H9 (cell line): ENCODE data around the gene MED7. TPM values are rescaled to one million over a fixed set of nuclear protein-coding genes. Genes with fewer than 3 reads are reported as not detected.

Experiments used
- DNase-seq: peaks from one replicate; pipeline ENCODE4 v3.0.0-alpha.2; 2017
- H2AFZ ChIP-seq: one replicate; pipeline ENCODE4 v1.6.1; 2013; ENCODE audit warnings: mild to moderate bottlenecking, low read length, control low read depth, moderate library complexity
- H2AK5ac ChIP-seq: 2 replicates; pipeline ENCODE4 v1.6.1; 2013; ENCODE audit warnings: low read length, control low read depth, mixed read lengths; ENCODE audit not compliant: insufficient read length
- H2BK120ac ChIP-seq: one replicate; pipeline ENCODE4 v1.6.1; 2013; ENCODE audit warnings: low read depth, mild to moderate bottlenecking, low read length, control low read depth, inconsistent platforms; ENCODE audit not compliant: poor library complexity, severe bottlenecking
- H2BK12ac ChIP-seq: 2 replicates; pipeline ENCODE4 v1.6.1; 2013; ENCODE audit warnings: low read length, control low read depth, mixed read lengths, low read depth; ENCODE audit not compliant: insufficient read length
- H2BK15ac ChIP-seq: 2 replicates; pipeline ENCODE4 v1.6.1; 2013; ENCODE audit warnings: low read depth, low read length, control low read depth
- H2BK20ac ChIP-seq: one replicate; pipeline ENCODE4 v1.6.1; 2013; ENCODE audit warnings: low read depth, mild to moderate bottlenecking, low read length, control low read depth, inconsistent platforms; ENCODE audit not compliant: poor library complexity, severe bottlenecking
- H2BK5ac ChIP-seq: 2 replicates; pipeline ENCODE4 v1.6.1; 2013; ENCODE audit warnings: low read length, control low read depth, mixed read lengths; ENCODE audit not compliant: insufficient read length
- H3K14ac ChIP-seq: 2 replicates; pipeline ENCODE4 v1.6.1; 2013; ENCODE audit warnings: low read length, control low read depth; ENCODE audit not compliant: insufficient read depth
- H3K18ac ChIP-seq: 2 replicates; pipeline ENCODE4 v1.6.1; 2013; ENCODE audit warnings: low read depth, mild to moderate bottlenecking, mixed read lengths, low read length, control low read depth; ENCODE audit not compliant: insufficient read length
- H3K23ac ChIP-seq: 2 replicates; pipeline ENCODE4 v1.6.1; 2013; ENCODE audit warnings: low read length, control low read depth, mixed read lengths, low read depth; ENCODE audit not compliant: insufficient read length
- H3K23me2 ChIP-seq: 2 replicates; pipeline ENCODE4 v1.6.1; 2013; ENCODE audit warnings: low read depth, mild to moderate bottlenecking, mixed read lengths, low read length, control low read depth; ENCODE audit not compliant: insufficient read length, poor library complexity, severe bottlenecking
- H3K27ac ChIP-seq: 2 replicates; pipeline ENCODE4 v1.5.1; 2013; ENCODE audit warnings: low read length, control low read depth, mixed read lengths, low read depth; ENCODE audit not compliant: insufficient read length
- H3K27me3 ChIP-seq: 2 replicates; pipeline ENCODE4 v1.6.1; 2013; ENCODE audit warnings: low read length, control low read depth, inconsistent platforms; ENCODE audit not compliant: insufficient read depth
- H3K4ac ChIP-seq: 2 replicates; pipeline ENCODE4 v1.6.1; 2013; ENCODE audit warnings: low read depth, mild to moderate bottlenecking, control low read depth, inconsistent platforms, low read length, moderate library complexity
- H3K4me1 ChIP-seq: 2 replicates; pipeline ENCODE4 v1.6.1; 2013; ENCODE audit warnings: low read length, control low read depth, inconsistent platforms; ENCODE audit not compliant: insufficient read depth
- H3K4me2 ChIP-seq: 2 replicates; pipeline ENCODE4 v1.6.1; 2013; ENCODE audit warnings: low read length, control low read depth, mixed read lengths; ENCODE audit not compliant: insufficient read length, insufficient read depth
- H3K56ac ChIP-seq: 2 replicates; pipeline ENCODE4 v1.6.1; 2013; ENCODE audit warnings: low read depth, mild to moderate bottlenecking, mixed read lengths, low read length, control low read depth; ENCODE audit not compliant: insufficient read length
- H3K79me1 ChIP-seq: 2 replicates; pipeline ENCODE4 v1.6.1; 2013; ENCODE audit warnings: low read depth, mild to moderate bottlenecking, moderate library complexity, low read length, control low read depth, inconsistent platforms; ENCODE audit not compliant: insufficient read depth, poor library complexity, severe bottlenecking
- H3K79me2 ChIP-seq: 2 replicates; pipeline ENCODE4 v1.6.1; 2013; ENCODE audit warnings: low read length, control low read depth, inconsistent platforms; ENCODE audit not compliant: insufficient read depth
- H3K9ac ChIP-seq: 2 replicates; pipeline ENCODE4 v1.6.1; 2013; ENCODE audit warnings: low read length, control low read depth, mixed read lengths; ENCODE audit not compliant: insufficient read length; ENCODE audit errors: extremely low read depth
- H3K9me3 ChIP-seq: one replicate; pipeline ENCODE4 v1.6.1; 2013; ENCODE audit warnings: low read depth, low read length, inconsistent platforms; ENCODE audit not compliant: control insufficient read depth
- H3T11ph ChIP-seq: one replicate; pipeline ENCODE4 v1.6.1; 2013; ENCODE audit warnings: mild to moderate bottlenecking, low read length, control low read depth, inconsistent platforms
- H4K20me1 ChIP-seq: one replicate; pipeline ENCODE4 v1.6.1; 2013; ENCODE audit not compliant: control insufficient read depth, insufficient read length, insufficient read depth
- H4K5ac ChIP-seq: 2 replicates; pipeline ENCODE4 v1.6.1; 2013; ENCODE audit warnings: low read depth, mild to moderate bottlenecking, mixed read lengths, low read length, control low read depth; ENCODE audit not compliant: insufficient read length
- H4K8ac ChIP-seq: replicated peaks from 2 replicates; pipeline ENCODE4 v1.6.1; 2013; ENCODE audit warnings: low read length, control low read depth, mixed read lengths, low read depth; ENCODE audit not compliant: insufficient read length
- H4K91ac ChIP-seq: 2 replicates; pipeline ENCODE4 v1.6.1; 2013; ENCODE audit warnings: low read depth, mild to moderate bottlenecking, moderate library complexity, mixed read lengths, low read length, control low read depth; ENCODE audit not compliant: insufficient read length
- H3K27ac Mint-ChIP-seq, 3 experiments: 2 replicates in 2 of 3; 3 replicates in 1 of 3; pipeline ENCODE4 v1.8.0; 2020 to 2021; ENCODE audit warnings: mixed read lengths in 3 of 3, mild to moderate bottlenecking in 1 of 3, moderate library complexity in 1 of 3
- H3K27me3 Mint-ChIP-seq: 2 replicates; pipeline ENCODE4 v1.8.0; 2021; ENCODE audit warnings: low read depth, mild to moderate bottlenecking, moderate library complexity, mixed read lengths
- H3K36me3 Mint-ChIP-seq, 3 experiments: 2 replicates in 2 of 3; 3 replicates in 1 of 3; pipeline ENCODE4 v1.8.0; 2020 to 2021; ENCODE audit warnings: low read depth in 3 of 3, mixed read lengths in 3 of 3; ENCODE audit not compliant: insufficient read depth in 1 of 3
- H3K4me1 Mint-ChIP-seq, 2 experiments: 2 replicates each; pipeline ENCODE4 v1.8.0; 2020; ENCODE audit warnings: mixed read lengths in 2 of 2
- H3K4me3 Mint-ChIP-seq, 2 experiments: 2 replicates in 1 of 2; 3 replicates in 1 of 2; pipeline ENCODE4 v1.8.0; 2020 to 2021; ENCODE audit warnings: mild to moderate bottlenecking in 2 of 2, mixed read lengths in 2 of 2, moderate library complexity in 1 of 2
- H3K9me3 Mint-ChIP-seq, 2 experiments: 2 replicates in 1 of 2; 3 replicates in 1 of 2; pipeline ENCODE4 v1.8.0; 2020; ENCODE audit warnings: mild to moderate bottlenecking in 2 of 2, mixed read lengths in 2 of 2, moderate library complexity in 1 of 2
- WGBS: extraction: QIAGEN DNeasy Blood & Tissue Kit; methylation state at CpG from one replicate; pipeline ENCODE4 v1.1.7; 2013; ENCODE audit warnings: missing lambda C conversion rate, low lambda C conversion rate, mixed read lengths; ENCODE audit not compliant: insufficient read length; ENCODE audit errors: extremely low coverage; 5-methylcytosine and 5-hydroxymethylcytosine counted together
- total RNA-seq: library from RNA; stranded (reverse); gene quantifications from 2 replicates; pipeline ENCODE4 v1.2.1, GENCODE V29; 2021
- TF ChIP-seq, protein P1 (sequence below): fragments of 200-600 bp; sonication (generic); conservative IDR thresholded peaks from 3 replicates; pipeline ENCODE4 v1.8.0; 2021; ENCODE audit warnings: antibody characterized with exemption, mild to moderate bottlenecking

MED7 gene
- total RNA-seq, 1 experiment from 2014 or later: 10.7 TPM

GRCh38 chr5:157157293-157157891, 14.7 kb upstream of the MED7 start:
- no peak overlapping the region for H4K5ac ChIP-seq
- H3K27ac Mint-ChIP-seq: no peak overlapping the region
- H3K23me2 ChIP-seq: no peaks in the 10 kb centered on the region
- no peak overlapping the region for H2BK12ac ChIP-seq
- H3K9me3 Mint-ChIP-seq: no peaks in the 10 kb centered on the region
- no peaks in the 10 kb centered on the region for H3K79me1 ChIP-seq
- no peak overlapping the region for H3T11ph ChIP-seq
- TF ChIP-seq, protein P1, sequence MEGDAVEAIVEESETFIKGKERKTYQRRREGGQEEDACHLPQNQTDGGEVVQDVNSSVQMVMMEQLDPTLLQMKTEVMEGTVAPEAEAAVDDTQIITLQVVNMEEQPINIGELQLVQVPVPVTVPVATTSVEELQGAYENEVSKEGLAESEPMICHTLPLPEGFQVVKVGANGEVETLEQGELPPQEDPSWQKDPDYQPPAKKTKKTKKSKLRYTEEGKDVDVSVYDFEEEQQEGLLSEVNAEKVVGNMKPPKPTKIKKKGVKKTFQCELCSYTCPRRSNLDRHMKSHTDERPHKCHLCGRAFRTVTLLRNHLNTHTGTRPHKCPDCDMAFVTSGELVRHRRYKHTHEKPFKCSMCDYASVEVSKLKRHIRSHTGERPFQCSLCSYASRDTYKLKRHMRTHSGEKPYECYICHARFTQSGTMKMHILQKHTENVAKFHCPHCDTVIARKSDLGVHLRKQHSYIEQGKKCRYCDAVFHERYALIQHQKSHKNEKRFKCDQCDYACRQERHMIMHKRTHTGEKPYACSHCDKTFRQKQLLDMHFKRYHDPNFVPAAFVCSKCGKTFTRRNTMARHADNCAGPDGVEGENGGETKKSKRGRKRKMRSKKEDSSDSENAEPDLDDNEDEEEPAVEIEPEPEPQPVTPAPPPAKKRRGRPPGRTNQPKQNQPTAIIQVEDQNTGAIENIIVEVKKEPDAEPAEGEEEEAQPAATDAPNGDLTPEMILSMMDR: no peak
- no peak overlapping the region for H3K27ac ChIP-seq
- H4K91ac ChIP-seq: no peak overlapping the region
- H3K4me1 Mint-ChIP-seq: no peaks in the 10 kb centered on the region
- no peak overlapping the region for H3K4me3 Mint-ChIP-seq
- H3K9ac ChIP-seq: no peak overlapping the region
- H3K36me3 Mint-ChIP-seq: no peaks in the 10 kb centered on the region
- no peak overlapping the region for H3K23ac ChIP-seq
- no peak overlapping the region for H2BK20ac ChIP-seq
- H3K4ac ChIP-seq: no peak overlapping the region
- no peak overlapping the region for H3K56ac ChIP-seq
- no peak overlapping the region for H2BK120ac ChIP-seq
- H3K14ac ChIP-seq: no peak overlapping the region
- H2AFZ ChIP-seq: no peak overlapping the region
- no peak overlapping the region for H2AK5ac ChIP-seq
- H3K18ac ChIP-seq: no peak overlapping the region
- no peak overlapping the region for H2BK15ac ChIP-seq
- no peaks in the 10 kb centered on the region for H3K9me3 ChIP-seq
- H3K27me3 Mint-ChIP-seq: no peaks in the 10 kb centered on the region; the same call in 1 of the 2 replicates
- no peak overlapping the region for H2BK5ac ChIP-seq
- H4K8ac ChIP-seq: no peak overlapping the region
- no peaks in the 10 kb centered on the region for H4K20me1 ChIP-seq
- DNase-seq: no peak
- H3K27me3 ChIP-seq: no peaks in the 10 kb centered on the region
- no peaks in the 10 kb centered on the region for H3K4me1 ChIP-seq
- no peak overlapping the region for H3K4me2 ChIP-seq
- no CpG with 5 or more reads among the region's 1 CpG for WGBS
- no peaks in the 10 kb centered on the region for H3K79me2 ChIP-seq
